Activated CD8-positive, alpha-beta T cell treated with anti-CD3 and anti-CD28 coated beads, Interleukin-2, amount 10 ng/mL, durations not matched to agents 7 days and 5 days (primary cell): ENCODE measurements around the gene CUL7. TPM values are rescaled to one million over a fixed set of nuclear protein-coding genes. Genes with fewer than 3 reads are reported as not detected.

Source experiments
- ATAC-seq: fragments of 150-1000 bp; cut with Tn5 transposase; one replicate; pipeline ENCODE4 v1.10.0; 2021; ENCODE audit warnings: moderate library complexity
- CTCF ChIA-PET: fragments of 350-600 bp; sonication (Branson Sonifier 250); formaldehyde crosslinking; loops from one replicate; lab custom pipeline; 2021; ENCODE audit warnings: antibody characterized with exemption; lab: Charles Lee
- POLR2A ChIA-PET: fragments of 350-600 bp; sonication (Branson Sonifier 250); formaldehyde crosslinking; loops from one replicate; lab custom pipeline; 2021; ENCODE audit warnings: antibody characterized with exemption; lab: Charles Lee
- DNase-seq: peaks from one replicate; pipeline ENCODE4 v3.0.0-alpha.2; 2020
- H3K27ac Mint-ChIP-seq: one replicate; pipeline ENCODE4 v1.8.0; 2021; ENCODE audit warnings: mild to moderate bottlenecking, mixed read lengths
- H3K27me3 Mint-ChIP-seq: one replicate; pipeline ENCODE4 v1.8.0; 2021; ENCODE audit warnings: low read depth, mixed read lengths
- H3K36me3 Mint-ChIP-seq: one replicate; pipeline ENCODE4 v1.8.0; 2021; ENCODE audit warnings: low read depth, mixed read lengths
- H3K4me1 Mint-ChIP-seq: one replicate; pipeline ENCODE4 v1.8.0; 2021; ENCODE audit warnings: low read depth, mixed read lengths
- H3K4me3 Mint-ChIP-seq: one replicate; pipeline ENCODE4 v1.8.0; 2021; ENCODE audit warnings: mild to moderate bottlenecking, mixed read lengths
- H3K9me3 Mint-ChIP-seq: one replicate; pipeline ENCODE4 v1.8.0; 2022; ENCODE audit warnings: mixed read lengths; ENCODE audit not compliant: insufficient read depth
- total RNA-seq, 2 experiments: library from RNA; stranded (reverse); gene quantifications; one replicate each; pipeline ENCODE4 v1.2.3, GENCODE V29; 2021

The CUL7 gene
- total RNA-seq, 2 experiments from 2014 or later = 8.5 to 8.9 TPM

DNA sequence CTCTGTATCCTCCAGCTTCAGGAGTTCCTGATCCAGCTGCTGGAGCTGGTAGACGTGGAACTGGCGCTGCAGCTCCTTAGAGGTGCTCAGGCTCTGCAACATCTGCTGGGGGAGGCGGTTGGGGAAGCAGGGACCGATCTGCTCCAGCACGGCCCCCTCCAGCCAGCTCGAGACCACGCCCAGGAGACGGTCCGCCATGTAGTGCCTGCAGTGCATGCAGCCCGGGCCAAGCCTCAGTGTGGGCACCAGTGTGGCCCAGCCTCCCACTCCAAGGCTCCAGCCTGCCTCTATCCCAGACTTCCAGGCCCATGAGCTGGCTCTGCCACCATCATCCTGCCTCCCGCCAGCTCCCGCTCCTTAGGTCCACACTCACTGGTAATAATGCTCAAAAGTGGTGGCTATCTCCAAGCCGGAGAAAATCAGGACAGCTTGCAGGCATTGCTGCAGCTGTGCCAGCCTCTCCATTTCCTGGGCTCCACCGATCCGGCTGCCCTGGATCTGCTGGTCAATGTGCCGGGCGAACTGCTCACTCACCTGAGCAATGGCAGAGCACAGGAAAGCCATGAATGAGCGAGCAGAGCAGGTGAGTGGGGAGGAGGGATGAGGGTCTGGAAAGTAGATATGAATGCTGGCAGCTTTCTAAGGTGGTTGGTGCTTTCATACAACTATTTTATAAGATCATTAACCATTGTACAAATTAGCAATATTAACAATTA, 13.0 kb downstream of the CUL7 start:
- Mint-ChIP-seq H3K9me3 (no peaks in the 10 kb centered on the region), H3K4me1 (no peaks in the 10 kb centered on the region), H3K27ac (no peak overlapping the region), H3K27me3 (no peaks in the 10 kb centered on the region), H3K36me3 (peaks cover 34% of the 10 kb centered on the region), H3K4me3 (no peak overlapping the region)
- DNase-seq (no peak), ATAC-seq (no peak)
- ChIA-PET CTCF (no interaction called here), POLR2A (interaction anchor here (1.4 kb wide), 1 partner anchor 13 kb away, joined by 3 read pairs; the partner anchor contains the start of gene CUL7)

DNA sequence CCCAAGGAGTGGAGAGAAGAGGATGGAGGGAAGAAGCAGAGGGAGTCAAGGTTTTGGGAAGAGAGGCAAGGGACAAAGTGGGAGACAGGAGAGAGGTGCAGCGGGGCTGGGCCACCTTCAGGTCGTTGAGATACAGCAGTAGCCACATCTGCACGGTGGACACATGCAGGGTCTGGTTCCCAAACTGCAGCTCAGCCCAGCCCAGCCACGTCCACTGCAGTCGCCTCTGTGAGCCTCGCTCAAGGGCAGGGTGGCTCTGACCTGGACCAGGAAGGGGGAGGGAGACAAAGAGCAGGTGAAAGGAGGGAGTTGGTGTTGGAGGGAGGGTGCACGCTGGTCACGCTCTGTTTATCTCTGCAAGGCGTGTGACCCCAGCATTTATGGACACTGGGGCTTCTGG, 14.9 kb downstream of the CUL7 start:
- Mint-ChIP-seq H3K36me3 (peaks cover 40% of the 10 kb centered on the region), H3K9me3 (no peaks in the 10 kb centered on the region), H3K27me3 (no peaks in the 10 kb centered on the region), H3K4me3 (no peak overlapping the region), H3K4me1 (no peaks in the 10 kb centered on the region), H3K27ac (peak overlapping the region; percentile 23)
- no peak for DNase-seq
- POLR2A ChIA-PET = no interaction called here
- no peak for ATAC-seq
- CTCF ChIA-PET = interaction anchor here (1.5 kb wide), 1 partner anchor 105 kb away, joined by 3 read pairs; no protein-coding TSS in a partner anchor

DNA sequence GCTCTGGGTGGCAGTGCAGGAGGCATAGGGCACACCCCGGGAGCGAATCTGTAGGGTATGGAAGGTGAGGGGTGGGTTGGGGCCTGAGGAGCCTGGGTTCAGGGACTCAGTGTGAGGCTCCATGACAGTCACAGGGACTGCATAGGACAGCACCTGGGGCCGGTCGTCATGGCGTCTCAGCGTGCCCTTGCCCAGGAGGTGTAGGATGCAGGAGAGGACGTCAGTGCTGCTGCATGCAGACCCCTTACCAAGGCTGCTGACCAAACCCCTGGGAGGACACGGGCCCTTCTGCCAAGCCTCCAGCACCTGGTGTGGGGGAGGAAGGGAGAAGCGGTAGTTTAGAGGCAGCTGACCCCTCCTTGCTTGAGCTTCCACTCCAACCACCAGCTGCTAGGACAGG, 15.9 kb downstream of the CUL7 start:
- Mint-ChIP-seq H3K27me3 (no peaks in the 10 kb centered on the region), H3K9me3 (no peaks in the 10 kb centered on the region), H3K4me1 (no peaks in the 10 kb centered on the region), H3K4me3 (no peak overlapping the region), H3K27ac (peak overlapping the region; percentile 57), H3K36me3 (peaks cover 40% of the 10 kb centered on the region)
- ChIA-PET POLR2A (no interaction called here), CTCF (interaction anchor here (1.5 kb wide), 1 partner anchor 106 kb away, joined by 3 read pairs; no protein-coding TSS in a partner anchor)
- DNase-seq (no peak), ATAC-seq (no peak)

DNA sequence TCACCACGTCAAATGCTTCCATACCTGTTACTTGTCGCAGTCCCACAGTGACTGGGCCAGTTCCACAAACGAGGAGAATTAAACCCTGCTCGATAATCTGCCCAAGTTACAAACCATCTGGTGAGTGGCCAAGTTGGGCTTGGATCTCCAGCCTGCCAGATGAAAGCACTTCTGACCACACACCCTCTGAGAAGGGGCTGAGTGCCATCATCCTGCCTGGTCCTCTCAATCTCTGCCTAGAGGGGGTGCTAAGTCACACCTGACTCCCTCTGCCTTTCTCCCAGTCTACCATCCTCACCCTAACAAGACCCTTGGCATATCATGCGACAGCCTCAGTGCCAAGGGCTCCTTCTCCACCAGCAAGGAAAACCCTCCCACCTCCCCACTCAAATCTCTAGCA, 16.5 kb downstream of the CUL7 start:
- ATAC-seq (no peak), DNase-seq (no peak)
- ChIA-PET CTCF (interaction anchor here (1.5 kb wide), 1 partner anchor 106 kb away, joined by 3 read pairs; no protein-coding TSS in a partner anchor), POLR2A (no interaction called here)
- Mint-ChIP-seq H3K4me1 (no peaks in the 10 kb centered on the region), H3K9me3 (no peaks in the 10 kb centered on the region), H3K36me3 (peaks cover 38% of the 10 kb centered on the region), H3K4me3 (no peak overlapping the region), H3K27ac (peak overlapping the region; percentile 57), H3K27me3 (no peaks in the 10 kb centered on the region)

DNA sequence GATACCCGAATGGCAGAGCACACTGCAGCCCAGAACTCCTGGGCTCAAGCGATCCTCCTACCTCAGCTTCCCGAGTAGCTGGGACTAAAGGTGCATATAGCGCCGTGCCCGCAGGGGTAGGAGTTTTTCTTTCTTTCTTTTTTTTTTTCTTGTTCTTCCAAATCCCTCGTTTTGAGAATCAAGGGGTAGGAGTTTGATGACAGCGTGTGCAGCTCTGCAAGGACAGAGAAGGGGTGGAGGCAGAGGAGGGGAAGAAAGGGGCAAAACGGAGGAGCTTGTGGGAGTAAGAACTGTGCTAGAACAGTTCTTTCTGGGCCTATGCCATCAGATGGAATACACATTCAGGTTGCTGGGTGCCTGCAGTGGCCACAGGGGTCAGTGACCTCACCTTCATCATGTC, 16.9 kb downstream of the CUL7 start:
- CTCF ChIA-PET = no interaction called here

DNA sequence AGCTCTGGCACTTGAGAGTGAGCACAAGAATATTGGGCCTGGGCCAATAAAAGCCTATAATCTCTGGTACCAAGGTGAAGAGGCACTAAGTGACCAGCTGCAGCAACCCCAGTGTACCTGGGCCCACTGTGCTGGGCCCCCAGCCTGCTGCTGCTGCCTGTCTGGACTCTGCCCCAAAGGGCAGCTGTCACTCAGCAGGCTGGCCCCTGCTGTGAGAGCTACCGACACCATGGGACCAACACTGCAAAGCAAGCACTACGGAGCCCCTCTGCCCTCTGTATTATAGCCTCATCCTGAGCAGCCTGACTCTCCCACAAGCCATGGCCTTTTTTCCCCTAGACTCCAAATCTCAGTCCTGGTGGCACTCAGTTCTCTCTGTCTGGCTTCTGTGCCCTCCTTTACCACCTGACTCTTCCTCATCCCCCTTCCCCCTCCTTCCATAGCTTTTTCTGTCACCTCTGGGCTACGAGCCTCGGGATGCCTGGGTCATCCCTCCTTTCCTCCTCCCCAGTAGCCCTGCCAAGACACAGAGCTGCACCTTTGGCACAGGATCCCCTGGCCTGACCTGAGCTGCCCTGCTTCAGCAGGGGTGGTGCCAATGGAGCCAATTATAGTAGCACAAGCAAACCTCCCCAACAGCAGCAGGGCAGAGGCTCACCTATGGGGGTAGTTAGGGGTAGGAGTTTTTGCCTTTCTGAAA, 18.0 kb downstream of the CUL7 start:
- no peak overlapping the region for H3K4me3 Mint-ChIP-seq
- no peaks in the 10 kb centered on the region for H3K4me1 Mint-ChIP-seq
- POLR2A ChIA-PET = interaction anchor here (1.6 kb wide), 1 partner anchor 51 kb away, joined by 3 read pairs; the partner anchor contains the start of gene PPP2R5D
- peaks cover 45% of the 10 kb centered on the region for H3K36me3 Mint-ChIP-seq
- no peaks in the 10 kb centered on the region for H3K9me3 Mint-ChIP-seq
- no peaks in the 10 kb centered on the region for H3K27me3 Mint-ChIP-seq
- ATAC-seq (no peak), DNase-seq (no peak)
- CTCF ChIA-PET = no interaction called here
- H3K27ac Mint-ChIP-seq = peak overlapping the region; percentile 64

More for the DNA sequence above, 16.9 kb downstream of the CUL7 start:
- Mint-ChIP-seq H3K27me3 (no peaks in the 10 kb centered on the region), H3K27ac (no peak overlapping the region), H3K9me3 (no peaks in the 10 kb centered on the region), H3K4me1 (no peaks in the 10 kb centered on the region), H3K36me3 (peaks cover 41% of the 10 kb centered on the region), H3K4me3 (no peak overlapping the region)
- ATAC-seq (no peak), DNase-seq (no peak)
- POLR2A ChIA-PET = no interaction called here

DNA sequence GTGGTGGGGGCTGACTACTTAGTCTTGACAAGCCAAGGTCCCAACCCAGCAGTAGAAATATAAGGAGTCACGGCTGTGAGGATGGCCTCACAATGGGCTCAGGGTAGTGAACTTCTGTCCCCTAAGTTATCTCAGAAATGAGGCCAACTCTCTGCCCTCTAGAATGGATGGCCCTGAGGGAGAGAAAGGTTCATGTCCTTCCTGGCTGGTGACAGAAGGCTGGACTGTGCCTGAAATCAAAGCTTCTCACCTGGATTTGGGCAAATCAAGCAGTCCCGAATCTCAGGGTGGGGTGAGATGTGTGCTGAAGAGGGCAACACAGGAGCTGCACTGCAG, 19.5 kb downstream of the CUL7 start:
- Mint-ChIP-seq H3K27ac (no peak overlapping the region), H3K4me1 (no peaks in the 10 kb centered on the region), H3K27me3 (no peaks in the 10 kb centered on the region), H3K9me3 (no peaks in the 10 kb centered on the region), H3K4me3 (no peak overlapping the region), H3K36me3 (peaks cover 50% of the 10 kb centered on the region)
- DNase-seq = no peak
- ChIA-PET CTCF (interaction anchor here (1.5 kb wide), 1 partner anchor 14 kb away, joined by 4 read pairs; no protein-coding TSS in a partner anchor), POLR2A (interaction anchor here (0.6 to 1.6 kb wide), 2 partner anchors 50 to 61 kb away, joined by 3 read pairs; partner anchors contain the start of gene PPP2R5D)
- no peak for ATAC-seq

DNA sequence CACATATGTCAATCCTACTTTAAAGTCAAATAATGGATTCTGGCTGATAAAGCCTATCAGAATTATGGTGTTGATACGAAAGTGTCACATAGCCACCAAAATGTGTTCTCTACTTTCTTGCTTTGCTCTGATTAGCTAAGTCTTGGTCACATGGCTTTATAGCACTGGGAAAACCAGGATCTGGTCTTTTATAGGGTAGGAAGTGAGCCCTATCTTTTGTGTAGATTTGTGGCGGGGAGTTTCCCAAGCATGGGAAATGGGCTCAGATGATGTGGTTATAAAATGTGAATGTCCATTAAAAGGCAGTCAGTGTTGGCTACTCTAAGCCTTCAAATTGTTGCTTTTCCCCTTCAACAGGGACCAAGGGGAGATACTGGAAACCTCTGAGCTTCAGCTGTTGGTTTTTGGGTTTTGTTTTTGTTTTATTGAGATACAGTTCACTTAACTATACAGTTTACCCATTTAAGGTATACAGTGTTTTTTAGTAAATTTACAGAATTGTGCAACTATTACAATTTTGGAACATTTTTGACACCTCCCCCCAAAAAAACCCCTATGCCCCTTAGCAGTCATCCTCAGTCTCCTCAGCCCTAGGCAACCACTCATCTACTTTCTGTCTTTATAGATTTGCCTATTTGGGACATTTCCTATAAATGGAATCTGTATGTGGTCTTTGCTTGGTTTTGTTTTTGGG, 20.0 kb downstream of the CUL7 start:
- CTCF ChIA-PET = interaction anchor here (1.1 to 1.5 kb wide), 3 partner anchors 14 to 114 kb away, joined by 3 to 4 read pairs (median 3); no protein-coding TSS in a partner anchor
- POLR2A ChIA-PET = interaction anchor here (0.8 to 1.6 kb wide), 2 partner anchors 19 to 49 kb away, joined by 3 to 4 read pairs; partner anchors contain the start of genes KLHDC3 and PPP2R5D
- ATAC-seq (no peak), DNase-seq (no peak)
- no peaks in the 10 kb centered on the region for H3K27me3 Mint-ChIP-seq
- no peaks in the 10 kb centered on the region for H3K4me1 Mint-ChIP-seq
- no peak overlapping the region for H3K4me3 Mint-ChIP-seq
- peaks cover 50% of the 10 kb centered on the region for H3K36me3 Mint-ChIP-seq
- no peak overlapping the region for H3K27ac Mint-ChIP-seq
- no peaks in the 10 kb centered on the region for H3K9me3 Mint-ChIP-seq

DNA sequence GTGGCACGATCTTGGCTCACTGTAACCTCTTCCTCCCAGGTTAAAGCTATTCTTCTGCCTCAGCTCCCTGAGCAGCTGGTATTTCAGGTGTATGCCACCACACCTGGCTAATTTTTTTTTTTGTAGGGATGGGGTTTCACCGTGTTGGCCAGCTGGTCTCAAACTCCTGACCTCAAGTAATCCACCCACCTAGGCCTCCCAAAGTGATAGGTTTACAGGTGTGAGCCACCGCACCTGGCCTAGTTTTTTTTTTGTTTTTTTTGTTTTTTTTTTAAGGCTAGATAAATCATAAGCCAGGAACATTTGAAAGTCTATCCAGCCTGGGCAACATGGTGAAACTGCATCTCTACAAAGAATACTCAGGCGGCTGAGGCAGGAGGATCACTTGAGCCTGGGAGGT, 21.3 kb downstream of the CUL7 start:
- DNase-seq (no peak), ATAC-seq (no peak)
- no peak overlapping the region for H3K27ac Mint-ChIP-seq
- ChIA-PET CTCF (interaction anchor here (1.5 kb wide), 1 partner anchor 115 kb away, joined by 3 read pairs; no protein-coding TSS in a partner anchor), POLR2A (interaction anchor here (0.6 to 1.4 kb wide), 2 partner anchors 12 to 35 kb away, joined by 3 to 5 read pairs; no protein-coding TSS in a partner anchor)
- H3K4me1 Mint-ChIP-seq = no peaks in the 10 kb centered on the region
- H3K27me3 Mint-ChIP-seq = no peaks in the 10 kb centered on the region
- H3K9me3 Mint-ChIP-seq = no peaks in the 10 kb centered on the region
- H3K4me3 Mint-ChIP-seq = no peak overlapping the region
- peaks cover 50% of the 10 kb centered on the region for H3K36me3 Mint-ChIP-seq

DNA sequence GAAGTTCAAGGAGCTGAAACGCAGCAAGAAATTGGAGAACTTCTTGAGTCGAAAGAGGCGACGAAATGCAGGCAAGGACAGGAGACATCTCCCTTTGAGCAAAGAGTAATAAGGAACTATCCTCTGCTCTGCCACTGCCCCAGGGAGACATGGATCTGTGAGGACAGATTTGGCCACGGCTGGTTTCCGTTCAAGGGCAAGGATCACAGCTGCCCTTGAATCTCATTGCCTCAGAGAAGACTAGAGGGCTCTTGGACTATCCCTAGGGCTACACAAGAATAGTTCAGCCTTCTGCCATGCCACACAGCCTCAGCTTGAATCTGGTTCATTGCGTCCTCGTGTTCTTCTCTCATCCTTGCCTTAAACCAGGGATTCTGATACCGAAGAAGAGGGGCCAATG, 24.5 kb downstream of the CUL7 start:
- Mint-ChIP-seq H3K36me3 (peaks cover 58% of the 10 kb centered on the region), H3K4me3 (no peak overlapping the region), H3K9me3 (no peaks in the 10 kb centered on the region), H3K27ac (no peak overlapping the region), H3K4me1 (peaks cover 7% of the 10 kb centered on the region), H3K27me3 (no peaks in the 10 kb centered on the region)
- POLR2A ChIA-PET = no interaction called here
- DNase-seq (no peak), ATAC-seq (no peak)
- CTCF ChIA-PET = interaction anchor here (1.0 kb wide), 1 partner anchor 115 kb away, joined by 3 read pairs; no protein-coding TSS in a partner anchor

DNA sequence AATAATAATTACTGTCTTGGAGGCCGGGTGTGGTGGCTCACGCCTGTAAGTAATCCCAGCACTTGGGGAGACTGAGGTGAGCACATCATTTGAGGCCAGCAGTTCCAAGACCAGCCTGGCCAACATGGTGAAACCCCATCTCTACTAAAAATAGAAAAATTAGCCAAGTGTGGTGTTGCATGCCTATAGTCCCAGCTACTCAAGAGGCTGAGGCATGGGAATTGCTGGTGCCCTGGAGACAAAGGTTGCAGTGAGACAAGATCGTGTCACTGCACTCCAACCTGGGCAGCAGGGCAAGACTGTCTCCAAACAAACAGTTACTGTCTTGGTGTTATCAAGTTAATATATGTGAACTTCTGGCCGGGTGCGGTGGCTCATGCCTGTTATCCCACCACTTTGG, 27.3 kb downstream of the CUL7 start:
- Mint-ChIP-seq H3K9me3 (no peaks in the 10 kb centered on the region), H3K27me3 (no peaks in the 10 kb centered on the region), H3K36me3 (peaks cover 50% of the 10 kb centered on the region), H3K4me3 (no peak overlapping the region), H3K27ac (no peak overlapping the region), H3K4me1 (peaks cover 17% of the 10 kb centered on the region)
- DNase-seq (no peak), ATAC-seq (no peak)
- POLR2A ChIA-PET = no interaction called here
- CTCF ChIA-PET = interaction anchor here (0.5 kb wide), 1 partner anchor 16 kb away, joined by 5 read pairs; no protein-coding TSS in a partner anchor
